ENCODE results near the gene MGLL. TPM values are rescaled to one million over a fixed set of nuclear protein-coding genes. Genes with fewer than 3 reads are reported as not detected.
A peak's percentile ranks its signal among the peaks of the same experiment; 100 is the strongest.

MGLL gene
- total RNA-seq, 1 donor from 2014 or later, result 10.3 TPM

DNA sequence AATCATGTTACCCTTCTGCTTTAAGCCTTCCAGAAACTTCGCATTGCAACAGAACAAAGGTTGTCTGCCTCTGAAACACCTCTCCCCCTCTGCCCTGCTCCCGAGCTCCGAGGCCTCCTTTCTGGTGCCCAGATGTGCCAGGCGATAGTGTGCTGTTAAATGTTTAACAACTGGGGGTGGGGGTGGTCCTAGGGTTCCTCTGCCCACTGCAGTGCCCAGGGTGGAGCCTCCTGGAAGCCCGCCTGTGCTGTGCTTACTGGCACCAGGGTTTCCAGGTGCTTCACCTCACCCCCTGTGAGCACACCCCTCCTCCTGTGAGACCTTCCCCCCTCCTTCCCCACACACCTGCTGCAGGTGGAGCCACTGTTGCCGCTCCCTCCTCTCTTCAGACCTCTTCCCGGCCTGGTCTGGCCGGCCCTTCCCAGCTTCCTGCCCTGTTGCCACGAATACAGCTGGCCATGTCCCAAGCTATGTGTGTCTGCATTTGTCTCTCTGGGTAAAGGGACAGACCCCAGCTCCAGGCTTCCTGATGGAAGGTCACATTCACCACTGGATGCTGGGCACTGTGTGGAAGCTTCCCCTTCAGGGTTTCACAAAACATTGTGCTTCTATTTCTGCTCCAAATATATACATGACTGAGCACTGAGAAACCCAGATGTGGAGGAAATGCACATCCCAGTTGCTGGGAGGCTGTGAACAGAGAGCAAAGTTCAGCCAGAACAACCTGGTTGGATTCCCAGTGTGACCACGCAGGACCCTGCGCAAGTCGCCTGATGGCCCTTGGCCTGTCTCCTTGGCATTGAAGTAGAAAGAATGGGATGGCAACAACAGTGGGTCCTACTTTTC is 37.2 kb downstream of the MGLL start:
- H3K27ac Mint-ChIP-seq (ENCODE audit: unreplicated experiment), result no peak overlapping the region
- peaks cover 6% of the 10 kb centered on the region for H3K27me3 Mint-ChIP-seq (ENCODE audit: unreplicated experiment)
- DNase-seq, result no peak
- H3K9me3 Mint-ChIP-seq (ENCODE audit: unreplicated experiment), result peaks cover 2% of the 10 kb centered on the region
- peaks cover 43% of the 10 kb centered on the region for H3K4me1 Mint-ChIP-seq (ENCODE audit: low read depth, unreplicated experiment)
- TF ChIP-seq, protein P1, sequence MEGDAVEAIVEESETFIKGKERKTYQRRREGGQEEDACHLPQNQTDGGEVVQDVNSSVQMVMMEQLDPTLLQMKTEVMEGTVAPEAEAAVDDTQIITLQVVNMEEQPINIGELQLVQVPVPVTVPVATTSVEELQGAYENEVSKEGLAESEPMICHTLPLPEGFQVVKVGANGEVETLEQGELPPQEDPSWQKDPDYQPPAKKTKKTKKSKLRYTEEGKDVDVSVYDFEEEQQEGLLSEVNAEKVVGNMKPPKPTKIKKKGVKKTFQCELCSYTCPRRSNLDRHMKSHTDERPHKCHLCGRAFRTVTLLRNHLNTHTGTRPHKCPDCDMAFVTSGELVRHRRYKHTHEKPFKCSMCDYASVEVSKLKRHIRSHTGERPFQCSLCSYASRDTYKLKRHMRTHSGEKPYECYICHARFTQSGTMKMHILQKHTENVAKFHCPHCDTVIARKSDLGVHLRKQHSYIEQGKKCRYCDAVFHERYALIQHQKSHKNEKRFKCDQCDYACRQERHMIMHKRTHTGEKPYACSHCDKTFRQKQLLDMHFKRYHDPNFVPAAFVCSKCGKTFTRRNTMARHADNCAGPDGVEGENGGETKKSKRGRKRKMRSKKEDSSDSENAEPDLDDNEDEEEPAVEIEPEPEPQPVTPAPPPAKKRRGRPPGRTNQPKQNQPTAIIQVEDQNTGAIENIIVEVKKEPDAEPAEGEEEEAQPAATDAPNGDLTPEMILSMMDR (IDR thresholded peaks at IDR 0.05; ENCODE audit: partially characterized antibody, unreplicated experiment), result no peak
- H3K36me3 Mint-ChIP-seq (ENCODE audit: unreplicated experiment), result no peaks in the 10 kb centered on the region
- no peak overlapping the region for H3K4me3 Mint-ChIP-seq (ENCODE audit: unreplicated experiment)

DNA sequence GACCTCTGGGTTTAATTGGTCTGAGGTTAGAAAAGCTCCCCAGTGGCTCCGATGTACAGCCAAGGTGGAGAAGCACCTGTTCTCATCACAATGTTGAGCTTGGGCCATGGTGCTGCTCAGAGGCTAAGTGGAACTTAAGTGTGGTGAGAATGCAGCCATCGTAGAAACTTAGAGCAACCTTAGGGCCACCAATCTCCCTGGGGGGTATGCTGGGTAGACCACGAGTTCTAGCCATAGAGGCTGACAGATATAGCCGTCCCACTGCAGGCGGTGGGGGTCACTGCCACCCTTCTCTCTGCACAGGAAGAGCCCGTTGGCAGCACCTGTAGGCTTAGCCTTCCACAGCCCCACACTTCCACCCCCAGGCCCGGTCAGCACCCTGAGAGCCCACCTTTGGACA is 38.0 kb downstream of the MGLL start:
- DNase-seq, result no peak
- no peaks in the 10 kb centered on the region for H3K36me3 Mint-ChIP-seq (ENCODE audit: unreplicated experiment)
- peaks cover 2% of the 10 kb centered on the region for H3K9me3 Mint-ChIP-seq (ENCODE audit: unreplicated experiment)
- H3K27me3 Mint-ChIP-seq (ENCODE audit: unreplicated experiment), result peaks cover 6% of the 10 kb centered on the region
- no peak overlapping the region for H3K27ac Mint-ChIP-seq (ENCODE audit: unreplicated experiment)
- no peak overlapping the region for H3K4me3 Mint-ChIP-seq (ENCODE audit: unreplicated experiment)
- TF ChIP-seq, protein P1 (IDR thresholded peaks at IDR 0.05; ENCODE audit: partially characterized antibody, unreplicated experiment), result no peak
- H3K4me1 Mint-ChIP-seq (ENCODE audit: low read depth, unreplicated experiment), result peaks cover 41% of the 10 kb centered on the region

DNA sequence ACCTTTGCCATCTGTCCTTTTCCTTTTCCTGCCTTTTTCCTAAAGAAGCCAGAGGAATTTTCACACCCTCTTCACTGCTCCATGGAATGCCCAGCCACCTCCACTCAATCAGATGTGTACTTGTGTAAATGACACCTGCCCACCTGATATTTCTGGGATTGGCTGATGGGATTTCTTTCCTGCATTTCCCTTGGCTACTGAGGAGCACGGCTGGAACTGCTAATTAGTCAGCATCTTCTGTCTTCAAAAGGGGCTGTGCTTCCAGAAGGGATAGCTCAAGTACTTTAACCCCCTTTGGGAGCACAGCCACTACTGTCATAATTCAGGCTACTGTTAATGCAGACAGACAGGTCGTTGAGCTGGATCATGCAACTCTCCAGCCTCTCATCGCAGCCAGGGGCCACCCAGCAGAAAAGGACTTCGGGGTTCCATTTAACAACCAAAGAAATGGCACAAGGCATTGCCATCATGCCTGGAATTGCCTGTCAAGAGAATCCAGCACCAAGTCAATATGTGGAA is 38.6 kb downstream of the MGLL start:
- Mint-ChIP-seq H3K4me3 (ENCODE audit: unreplicated experiment) (peak overlapping the region; percentile 28), H3K9me3 (ENCODE audit: unreplicated experiment) (peaks cover 2% of the 10 kb centered on the region), H3K27ac (ENCODE audit: unreplicated experiment) (peak overlapping the region; percentile 59), H3K36me3 (ENCODE audit: unreplicated experiment) (no peaks in the 10 kb centered on the region), H3K27me3 (ENCODE audit: unreplicated experiment) (peaks cover 6% of the 10 kb centered on the region), H3K4me1 (ENCODE audit: low read depth, unreplicated experiment) (peaks cover 41% of the 10 kb centered on the region)
- DNase-seq, result no peak
- TF ChIP-seq, protein P1 (IDR thresholded peaks at IDR 0.05; ENCODE audit: partially characterized antibody, unreplicated experiment), result no peak

- peaks cover 35% of the 10 kb centered on the region for H3K4me1 Mint-ChIP-seq (ENCODE audit: low read depth, unreplicated experiment)
- TF ChIP-seq, protein P1 (IDR thresholded peaks at IDR 0.05; ENCODE audit: partially characterized antibody, unreplicated experiment), result no peak
- H3K9me3 Mint-ChIP-seq (ENCODE audit: unreplicated experiment), result peaks cover 2% of the 10 kb centered on the region
- no peak for DNase-seq
- H3K36me3 Mint-ChIP-seq (ENCODE audit: unreplicated experiment), result no peaks in the 10 kb centered on the region
- H3K27ac Mint-ChIP-seq (ENCODE audit: unreplicated experiment), result no peak overlapping the region
- H3K4me3 Mint-ChIP-seq (ENCODE audit: unreplicated experiment), result no peak overlapping the region
- H3K27me3 Mint-ChIP-seq (ENCODE audit: unreplicated experiment), result peaks cover 6% of the 10 kb centered on the region
These were observed 39.1 kb downstream of the MGLL start for GRCh38 chr3:127783166-127783565.

GRCh38 chr3:127781411-127782001 is 40.8 kb downstream of the MGLL start:
- Mint-ChIP-seq H3K27ac (ENCODE audit: unreplicated experiment) (no peak overlapping the region), H3K9me3 (ENCODE audit: unreplicated experiment) (peaks cover 2% of the 10 kb centered on the region), H3K4me3 (ENCODE audit: unreplicated experiment) (no peak overlapping the region), H3K36me3 (ENCODE audit: unreplicated experiment) (peaks cover 6% of the 10 kb centered on the region), H3K4me1 (ENCODE audit: low read depth, unreplicated experiment) (peaks cover 24% of the 10 kb centered on the region), H3K27me3 (ENCODE audit: unreplicated experiment) (peaks cover 4% of the 10 kb centered on the region)
- TF ChIP-seq, protein P1 (IDR thresholded peaks at IDR 0.05; ENCODE audit: partially characterized antibody, unreplicated experiment), result no peak
- no peak for DNase-seq

Measured in glutamatergic neuron (in vitro differentiated cells).